HCT116 (cell line): ENCODE results near the gene TAF3.

Experiments
- ELF1 ChIP-seq: IDR thresholded peaks from 2 replicates; pipeline ENCODE4 v1.6.1; 2012; ENCODE audit warnings: low read depth, borderline replicate concordance
- EZH2 ChIP-seq: fragments of 200-600 bp; sonication (generic); IDR thresholded peaks from 2 replicates; pipeline ENCODE4 v1.6.1; 2017; ENCODE audit warnings: antibody characterized with exemption, mixed run types
- EZH2phosphoT487 ChIP-seq: fragments of 200-600 bp; IDR thresholded peaks from 2 replicates; pipeline ENCODE4 v1.6.1; 2018; ENCODE audit warnings: antibody characterized with exemption, borderline replicate concordance
- JUND ChIP-seq: IDR thresholded peaks from 2 replicates; pipeline ENCODE4 v1.6.1; 2012
- POLR2A ChIP-seq: IDR thresholded peaks from 2 replicates; pipeline ENCODE4 v1.7.0; 2011; ENCODE audit warnings: borderline replicate concordance; ENCODE audit not compliant: insufficient read depth, insufficient read length; ENCODE audit errors: extremely low read depth
- POLR2AphosphoS5 ChIP-seq: IDR thresholded peaks from 2 replicates; pipeline ENCODE4 v1.6.1; 2011; ENCODE audit warnings: mild to moderate bottlenecking, low read depth, low read length, moderate library complexity
- SIN3A ChIP-seq: IDR thresholded peaks from 2 replicates; pipeline ENCODE4 v1.6.1; 2012; ENCODE audit warnings: low read depth
- YY1 ChIP-seq: IDR thresholded peaks from 2 replicates; pipeline ENCODE4 v1.6.1; 2011; ENCODE audit warnings: low read length, low read depth, moderate library complexity, mild to moderate bottlenecking; ENCODE audit not compliant: insufficient replicate concordance; ENCODE audit errors: extremely low read depth
- ZFX ChIP-seq: fragments of 450-650 bp; IDR thresholded peaks from 2 replicates; pipeline ENCODE4 v1.6.1; 2017
- ZNF274 ChIP-seq: fragments of 200-500 bp; sonication (Bioruptor generic); IDR thresholded peaks from 2 replicates; pipeline ENCODE4 v1.6.1; 2014; ENCODE audit warnings: mild to moderate bottlenecking, low read depth, low read length, inconsistent platforms
- TF ChIP-seq, protein P1 (sequence below), 3 experiments: fragments of 200-600 bp in 1 of 3; sonication (generic) in 1 of 3; IDR thresholded peaks in 2 of 3; conservative IDR thresholded peaks in 1 of 3; 2 replicates each; pipeline ENCODE4 v1.5.1; 2012 to 2017; ENCODE audit warnings: low read depth in 2 of 3, low read length in 2 of 3, antibody characterized with exemption in 1 of 3, borderline replicate concordance in 1 of 3, control low read depth in 1 of 3, mild to moderate bottlenecking in 1 of 3, mixed read lengths in 1 of 3, mixed run types in 1 of 3, moderate library complexity in 1 of 3; ENCODE audit not compliant: insufficient read depth in 1 of 3
- TF ChIP-seq, protein P2 (sequence below): IDR thresholded peaks from 2 replicates; pipeline ENCODE4 v1.6.1; 2012
- TF ChIP-seq, protein P3 (sequence below): IDR thresholded peaks from 2 replicates; pipeline ENCODE4 v1.6.1; 2012; ENCODE audit warnings: low read depth

DNA sequence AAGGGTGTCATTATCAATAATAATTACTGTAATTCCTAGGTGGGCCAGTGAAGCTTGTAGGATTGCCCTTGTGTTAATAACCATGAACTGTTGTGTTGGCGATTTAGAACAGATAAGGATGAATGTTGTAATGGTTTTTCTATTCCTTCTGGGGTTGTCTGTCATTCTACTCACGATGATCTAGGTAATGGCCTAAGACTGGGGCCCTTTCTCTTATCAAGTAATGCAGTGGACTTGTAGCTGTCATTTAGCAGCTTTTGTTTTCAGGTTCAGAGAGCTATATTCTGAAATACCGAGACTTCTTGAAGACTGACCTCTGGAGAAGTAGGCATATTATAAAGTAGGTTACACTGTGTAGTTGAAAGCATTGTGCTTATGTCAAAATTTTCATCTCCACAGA is 110.2 kb downstream of the TAF3 start:
- TF ChIP-seq, protein P1, sequence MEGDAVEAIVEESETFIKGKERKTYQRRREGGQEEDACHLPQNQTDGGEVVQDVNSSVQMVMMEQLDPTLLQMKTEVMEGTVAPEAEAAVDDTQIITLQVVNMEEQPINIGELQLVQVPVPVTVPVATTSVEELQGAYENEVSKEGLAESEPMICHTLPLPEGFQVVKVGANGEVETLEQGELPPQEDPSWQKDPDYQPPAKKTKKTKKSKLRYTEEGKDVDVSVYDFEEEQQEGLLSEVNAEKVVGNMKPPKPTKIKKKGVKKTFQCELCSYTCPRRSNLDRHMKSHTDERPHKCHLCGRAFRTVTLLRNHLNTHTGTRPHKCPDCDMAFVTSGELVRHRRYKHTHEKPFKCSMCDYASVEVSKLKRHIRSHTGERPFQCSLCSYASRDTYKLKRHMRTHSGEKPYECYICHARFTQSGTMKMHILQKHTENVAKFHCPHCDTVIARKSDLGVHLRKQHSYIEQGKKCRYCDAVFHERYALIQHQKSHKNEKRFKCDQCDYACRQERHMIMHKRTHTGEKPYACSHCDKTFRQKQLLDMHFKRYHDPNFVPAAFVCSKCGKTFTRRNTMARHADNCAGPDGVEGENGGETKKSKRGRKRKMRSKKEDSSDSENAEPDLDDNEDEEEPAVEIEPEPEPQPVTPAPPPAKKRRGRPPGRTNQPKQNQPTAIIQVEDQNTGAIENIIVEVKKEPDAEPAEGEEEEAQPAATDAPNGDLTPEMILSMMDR (IDR thresholded peaks at IDR 0.05 in 2 of 3, conservative IDR thresholded peaks at IDR 0.05 in 1 of 3; ENCODE audit: borderline replicate concordance in 1 of 3, insufficient read depth in 1 of 3, low read depth in 2 of 3, low read length in 2 of 3) = no peak
- TF ChIP-seq POLR2A = no peak
- TF ChIP-seq, protein P2, sequence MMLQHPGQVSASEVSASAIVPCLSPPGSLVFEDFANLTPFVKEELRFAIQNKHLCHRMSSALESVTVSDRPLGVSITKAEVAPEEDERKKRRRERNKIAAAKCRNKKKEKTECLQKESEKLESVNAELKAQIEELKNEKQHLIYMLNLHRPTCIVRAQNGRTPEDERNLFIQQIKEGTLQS = no peak
- TF ChIP-seq EZH2 = no peak
- TF ChIP-seq EZH2phosphoT487 = no peak
- TF ChIP-seq POLR2AphosphoS5 = no peak
- no peak for TF ChIP-seq ZNF274
- no peak for TF ChIP-seq SIN3A
- TF ChIP-seq ZFX = no peak
- TF ChIP-seq JUND = no peak
- TF ChIP-seq, protein P3, sequence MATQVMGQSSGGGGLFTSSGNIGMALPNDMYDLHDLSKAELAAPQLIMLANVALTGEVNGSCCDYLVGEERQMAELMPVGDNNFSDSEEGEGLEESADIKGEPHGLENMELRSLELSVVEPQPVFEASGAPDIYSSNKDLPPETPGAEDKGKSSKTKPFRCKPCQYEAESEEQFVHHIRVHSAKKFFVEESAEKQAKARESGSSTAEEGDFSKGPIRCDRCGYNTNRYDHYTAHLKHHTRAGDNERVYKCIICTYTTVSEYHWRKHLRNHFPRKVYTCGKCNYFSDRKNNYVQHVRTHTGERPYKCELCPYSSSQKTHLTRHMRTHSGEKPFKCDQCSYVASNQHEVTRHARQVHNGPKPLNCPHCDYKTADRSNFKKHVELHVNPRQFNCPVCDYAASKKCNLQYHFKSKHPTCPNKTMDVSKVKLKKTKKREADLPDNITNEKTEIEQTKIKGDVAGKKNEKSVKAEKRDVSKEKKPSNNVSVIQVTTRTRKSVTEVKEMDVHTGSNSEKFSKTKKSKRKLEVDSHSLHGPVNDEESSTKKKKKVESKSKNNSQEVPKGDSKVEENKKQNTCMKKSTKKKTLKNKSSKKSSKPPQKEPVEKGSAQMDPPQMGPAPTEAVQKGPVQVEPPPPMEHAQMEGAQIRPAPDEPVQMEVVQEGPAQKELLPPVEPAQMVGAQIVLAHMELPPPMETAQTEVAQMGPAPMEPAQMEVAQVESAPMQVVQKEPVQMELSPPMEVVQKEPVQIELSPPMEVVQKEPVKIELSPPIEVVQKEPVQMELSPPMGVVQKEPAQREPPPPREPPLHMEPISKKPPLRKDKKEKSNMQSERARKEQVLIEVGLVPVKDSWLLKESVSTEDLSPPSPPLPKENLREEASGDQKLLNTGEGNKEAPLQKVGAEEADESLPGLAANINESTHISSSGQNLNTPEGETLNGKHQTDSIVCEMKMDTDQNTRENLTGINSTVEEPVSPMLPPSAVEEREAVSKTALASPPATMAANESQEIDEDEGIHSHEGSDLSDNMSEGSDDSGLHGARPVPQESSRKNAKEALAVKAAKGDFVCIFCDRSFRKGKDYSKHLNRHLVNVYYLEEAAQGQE = no peak
- no peak for TF ChIP-seq ELF1
- TF ChIP-seq YY1 = no peak
